ENCODE measurements around the gene TSPAN4.

GRCh38 chr11:914204-914603, 71.6 kb downstream of the TSPAN4 start:
- TF ChIP-seq CTCF (IDR thresholded peaks at IDR 0.05 in 2 of 3, conservative IDR thresholded peaks at IDR 0.05 in 1 of 3; ENCODE audit: borderline replicate concordance in 1 of 3, insufficient read depth in 1 of 3, low read depth in 2 of 3, low read length in 2 of 3) = no peak
- TF ChIP-seq ZNF274 (IDR thresholded peaks at IDR 0.05; ENCODE audit: low read depth, low read length) = no peak
- TF ChIP-seq ZBTB33 (IDR thresholded peaks at IDR 0.05; ENCODE audit: extremely low read depth, insufficient replicate concordance, low read length) = no peak
- no peak for TF ChIP-seq POLR2A (IDR thresholded peaks at IDR 0.05; ENCODE audit: borderline replicate concordance, extremely low read depth, insufficient read depth, insufficient read length)
- no peak for TF ChIP-seq TCF7L2 (IDR thresholded peaks at IDR 0.05; ENCODE audit: borderline replicate concordance, extremely low read depth, insufficient read depth, insufficient read length)

Measured in HCT116 (cell line).